Measurements from ENCODE around the gene WDR86. TPM values are rescaled to one million over a fixed set of nuclear protein-coding genes. Genes with fewer than 3 reads are reported as not detected.

WDR86 gene
- total RNA-seq, 2 experiments from 2014 or later: 0.29 TPM; not detected in 1

DNA sequence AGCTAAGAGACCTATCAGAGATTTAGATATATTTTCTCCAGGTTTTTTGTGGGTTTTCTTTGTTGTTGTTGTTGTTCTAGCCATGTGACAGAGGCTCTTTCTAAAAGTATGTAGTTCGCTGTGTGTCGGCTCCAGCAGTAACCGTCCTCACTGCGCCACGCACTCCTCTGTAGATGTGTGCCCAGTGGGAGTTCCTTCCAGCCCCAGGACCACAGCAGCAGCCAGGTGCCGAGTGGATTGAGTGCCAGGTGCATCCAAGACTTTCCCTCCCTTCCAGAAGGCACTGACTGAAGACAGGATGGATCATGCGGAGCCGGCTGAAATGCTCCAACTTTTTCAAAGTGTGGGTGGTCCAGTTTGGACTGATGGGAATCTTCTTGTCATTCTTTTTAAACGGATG is 31.8 kb downstream of the WDR86 start:
- no peaks in the 10 kb centered on the region for H3K9me3 Mint-ChIP-seq (ENCODE audit: low read depth)
- peaks cover 9% of the 10 kb centered on the region for H3K4me1 Mint-ChIP-seq
- ATAC-seq (no peak), DNase-seq (no peak)
- H3K4me3 Mint-ChIP-seq: no peak overlapping the region
- H3K36me3 Mint-ChIP-seq: peaks cover 12% of the 10 kb centered on the region
- no peak overlapping the region for H3K27ac Mint-ChIP-seq
- CTCF ChIA-PET: no interaction called here
- H3K27me3 Mint-ChIP-seq: peaks cover 13% of the 10 kb centered on the region

DNA sequence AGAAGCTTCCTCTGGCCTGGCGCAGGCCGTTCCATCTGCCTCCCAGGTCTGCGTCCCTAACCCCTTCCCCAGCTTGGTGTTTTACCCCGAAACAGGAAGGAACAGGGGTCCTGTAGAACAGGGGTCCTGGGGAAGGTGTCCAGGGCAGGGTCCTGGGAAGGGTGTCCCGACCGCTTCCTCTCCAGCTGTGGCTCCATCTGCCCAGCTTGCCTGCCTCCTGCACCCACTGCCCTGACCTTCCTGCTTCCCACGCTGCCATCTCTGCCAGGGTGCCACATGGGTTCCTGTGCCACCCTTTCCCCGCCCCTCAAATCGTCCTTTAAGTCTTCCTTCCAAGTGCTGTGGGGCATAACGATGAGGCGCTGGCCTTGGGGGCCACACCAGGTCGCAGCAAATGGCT is 32.4 kb downstream of the WDR86 start:
- CTCF ChIA-PET: no interaction called here
- no peak for ATAC-seq
- Mint-ChIP-seq H3K36me3 (peaks cover 12% of the 10 kb centered on the region), H3K27me3 (peaks cover 8% of the 10 kb centered on the region), H3K9me3 (ENCODE audit: low read depth) (no peaks in the 10 kb centered on the region), H3K4me1 (peaks cover 8% of the 10 kb centered on the region), H3K4me3 (no peak overlapping the region), H3K27ac (no peak overlapping the region)
- no peak for DNase-seq

DNA sequence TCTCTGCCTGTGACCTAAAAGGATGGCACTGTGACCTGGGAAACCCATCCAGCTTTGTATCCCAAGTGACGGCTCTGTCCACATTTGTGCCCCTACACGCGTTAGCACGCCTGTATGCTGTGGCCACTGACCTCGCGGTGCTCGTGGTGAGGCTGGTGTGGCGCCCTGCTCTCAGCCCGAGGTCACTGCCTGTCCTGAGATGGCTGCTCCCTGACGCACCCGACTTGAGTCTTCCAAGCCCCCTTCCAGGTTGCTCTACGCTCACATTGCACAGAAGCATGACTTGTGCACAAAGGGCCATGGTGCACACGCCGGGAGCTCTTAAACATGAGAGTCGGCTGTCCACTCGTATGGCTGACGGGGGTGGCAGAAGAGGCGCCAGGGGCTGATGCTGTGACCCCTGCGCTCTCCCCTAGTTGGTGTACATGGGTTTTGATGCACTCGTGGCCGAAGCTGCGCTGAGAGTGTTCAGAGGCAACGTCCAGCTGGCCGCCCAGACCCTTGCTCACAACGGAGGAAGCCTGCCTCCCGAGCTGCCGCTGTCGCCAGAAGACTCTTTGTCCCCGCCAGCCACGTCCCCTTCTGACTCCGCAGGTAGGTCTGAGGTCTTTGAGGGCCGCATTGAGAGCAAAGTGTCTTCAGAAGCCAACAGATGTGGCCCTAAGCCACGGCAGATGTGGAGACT is 33.5 kb downstream of the WDR86 start:
- no peak for DNase-seq
- H3K27me3 Mint-ChIP-seq: peaks cover 4% of the 10 kb centered on the region
- H3K36me3 Mint-ChIP-seq: peaks cover 12% of the 10 kb centered on the region
- CTCF ChIA-PET: no interaction called here
- H3K27ac Mint-ChIP-seq: no peak overlapping the region
- H3K9me3 Mint-ChIP-seq (ENCODE audit: low read depth): no peaks in the 10 kb centered on the region
- H3K4me1 Mint-ChIP-seq: peaks cover 4% of the 10 kb centered on the region
- H3K4me3 Mint-ChIP-seq: no peak overlapping the region
- ATAC-seq: no peak

DNA sequence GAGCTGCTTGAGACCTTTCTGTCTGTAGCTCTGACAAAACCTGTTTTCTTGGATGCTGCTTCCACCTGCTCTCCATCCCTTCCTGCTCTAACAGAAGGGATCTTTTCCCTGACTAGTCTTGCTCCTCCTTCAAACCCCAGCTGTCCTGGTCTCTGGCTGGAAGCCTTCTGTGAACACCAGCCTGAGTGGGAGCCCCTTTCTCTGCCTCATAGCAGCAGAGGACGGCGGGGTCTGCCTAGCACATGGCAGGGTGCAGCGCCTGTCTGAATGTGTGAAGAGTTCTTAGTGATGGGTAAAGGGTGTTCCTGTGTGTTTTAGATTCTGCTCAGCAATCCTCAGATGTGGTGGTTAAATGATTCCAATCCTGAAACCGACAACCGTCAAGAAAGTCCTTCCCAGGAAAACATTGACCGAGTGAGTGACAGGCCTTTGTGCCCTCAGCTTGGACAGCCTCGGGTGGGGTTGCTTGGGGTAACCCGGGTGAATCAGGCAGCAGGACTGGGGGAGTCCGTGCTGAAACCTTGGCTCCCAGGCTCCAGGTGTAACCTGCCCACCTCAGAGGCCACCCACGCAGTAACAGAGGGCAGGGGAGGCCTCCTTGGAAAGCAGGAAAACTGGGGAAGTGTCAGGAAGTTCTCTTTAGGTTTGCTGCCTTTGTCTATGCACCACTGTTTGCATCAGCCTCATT is 34.2 kb downstream of the WDR86 start:
- CTCF ChIA-PET: no interaction called here
- ATAC-seq (no peak), DNase-seq (no peak)
- H3K4me3 Mint-ChIP-seq: no peak overlapping the region
- peaks cover 16% of the 10 kb centered on the region for H3K36me3 Mint-ChIP-seq
- H3K9me3 Mint-ChIP-seq (ENCODE audit: low read depth): no peaks in the 10 kb centered on the region
- H3K27ac Mint-ChIP-seq: no peak overlapping the region
- peaks cover 4% of the 10 kb centered on the region for H3K4me1 Mint-ChIP-seq
- H3K27me3 Mint-ChIP-seq: peaks cover under 1% of the 10 kb centered on the region

DNA sequence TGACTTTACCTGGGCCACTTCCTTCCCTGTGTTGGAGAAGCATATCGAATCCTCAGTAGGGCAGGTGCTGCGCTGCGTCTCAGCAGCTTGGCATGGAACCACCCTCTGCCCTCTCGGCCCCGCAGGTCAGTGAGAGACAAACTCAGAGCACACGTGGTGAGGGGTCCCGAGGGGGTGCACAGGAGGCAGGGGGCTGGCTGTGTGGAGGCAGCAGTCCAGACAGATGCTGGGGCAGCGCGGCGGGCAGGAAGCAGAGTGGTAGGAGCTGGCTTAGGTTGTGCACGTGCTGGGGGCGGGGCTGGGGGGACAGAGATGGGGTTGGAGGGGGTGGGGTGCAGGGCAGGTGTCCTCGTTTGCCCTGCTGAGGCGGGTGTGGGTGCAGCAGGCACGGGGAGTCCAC is 35.1 kb downstream of the WDR86 start:
- Mint-ChIP-seq H3K4me3 (no peak overlapping the region), H3K9me3 (ENCODE audit: low read depth) (no peaks in the 10 kb centered on the region), H3K36me3 (peaks cover 19% of the 10 kb centered on the region), H3K27me3 (no peaks in the 10 kb centered on the region), H3K27ac (no peak overlapping the region), H3K4me1 (peaks cover 5% of the 10 kb centered on the region)
- DNase-seq: no peak
- no peak for ATAC-seq
- CTCF ChIA-PET: interaction anchor here (1.3 kb wide), 1 partner anchor 74 kb away, joined by 4 read pairs; no protein-coding TSS in a partner anchor

DNA sequence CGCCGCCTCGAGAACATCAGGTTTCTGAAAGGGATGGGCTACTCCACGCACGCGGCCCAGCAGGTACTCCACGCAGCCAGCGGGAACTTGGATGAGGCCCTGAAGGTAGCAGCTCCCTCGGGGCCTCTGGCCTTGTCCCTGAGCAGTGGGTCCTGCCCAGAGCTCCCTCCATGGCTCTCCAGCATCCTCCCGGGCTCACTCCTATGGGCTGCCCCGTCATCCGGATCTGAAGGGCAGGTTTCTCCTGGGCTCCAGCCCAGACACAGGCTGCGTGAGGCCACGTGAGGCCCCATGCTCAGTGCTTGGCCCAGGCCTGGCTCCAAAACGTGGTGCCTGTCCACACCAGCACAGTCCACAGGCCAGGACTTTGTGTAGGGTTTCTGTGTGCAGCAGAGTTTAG is 35.7 kb downstream of the WDR86 start:
- ATAC-seq (peak; percentile 16), DNase-seq (no peak)
- Mint-ChIP-seq H3K4me1 (peaks cover 5% of the 10 kb centered on the region), H3K9me3 (ENCODE audit: low read depth) (no peaks in the 10 kb centered on the region), H3K27me3 (no peaks in the 10 kb centered on the region), H3K27ac (no peak overlapping the region), H3K36me3 (peaks cover 21% of the 10 kb centered on the region), H3K4me3 (no peak overlapping the region)
- CTCF ChIA-PET: interaction anchor here (1.3 kb wide), 1 partner anchor 75 kb away, joined by 4 read pairs; no protein-coding TSS in a partner anchor

DNA sequence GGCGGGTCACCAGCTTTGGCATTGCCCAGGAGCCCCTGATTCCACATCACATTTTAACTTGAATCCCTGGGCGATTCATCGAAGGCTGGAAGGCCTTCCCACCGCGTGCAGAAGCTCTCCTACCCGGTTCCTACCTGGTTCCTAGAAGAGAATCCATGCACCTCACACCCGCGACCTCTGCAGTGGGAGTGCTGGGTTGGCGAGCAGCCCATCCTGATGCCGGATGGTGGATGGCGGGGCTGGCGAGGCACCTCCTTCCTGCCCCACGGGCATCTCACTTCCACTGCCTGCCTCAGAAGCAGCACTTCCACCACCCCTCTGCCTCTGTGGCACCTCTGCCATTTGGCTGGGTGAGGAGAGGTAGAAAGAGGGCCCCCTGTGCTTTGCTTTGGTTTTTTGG is 36.2 kb downstream of the WDR86 start:
- DNase-seq (no peak), ATAC-seq (no peak)
- CTCF ChIA-PET: interaction anchor here (8.3 kb wide), 1 partner anchor 75 kb away, joined by 151 read pairs; no protein-coding TSS in a partner anchor
- no peaks in the 10 kb centered on the region for H3K27me3 Mint-ChIP-seq
- no peaks in the 10 kb centered on the region for H3K9me3 Mint-ChIP-seq (ENCODE audit: low read depth)
- no peak overlapping the region for H3K4me3 Mint-ChIP-seq
- H3K27ac Mint-ChIP-seq: no peak overlapping the region
- H3K4me1 Mint-ChIP-seq: peaks cover 5% of the 10 kb centered on the region
- H3K36me3 Mint-ChIP-seq: peaks cover 24% of the 10 kb centered on the region

DNA sequence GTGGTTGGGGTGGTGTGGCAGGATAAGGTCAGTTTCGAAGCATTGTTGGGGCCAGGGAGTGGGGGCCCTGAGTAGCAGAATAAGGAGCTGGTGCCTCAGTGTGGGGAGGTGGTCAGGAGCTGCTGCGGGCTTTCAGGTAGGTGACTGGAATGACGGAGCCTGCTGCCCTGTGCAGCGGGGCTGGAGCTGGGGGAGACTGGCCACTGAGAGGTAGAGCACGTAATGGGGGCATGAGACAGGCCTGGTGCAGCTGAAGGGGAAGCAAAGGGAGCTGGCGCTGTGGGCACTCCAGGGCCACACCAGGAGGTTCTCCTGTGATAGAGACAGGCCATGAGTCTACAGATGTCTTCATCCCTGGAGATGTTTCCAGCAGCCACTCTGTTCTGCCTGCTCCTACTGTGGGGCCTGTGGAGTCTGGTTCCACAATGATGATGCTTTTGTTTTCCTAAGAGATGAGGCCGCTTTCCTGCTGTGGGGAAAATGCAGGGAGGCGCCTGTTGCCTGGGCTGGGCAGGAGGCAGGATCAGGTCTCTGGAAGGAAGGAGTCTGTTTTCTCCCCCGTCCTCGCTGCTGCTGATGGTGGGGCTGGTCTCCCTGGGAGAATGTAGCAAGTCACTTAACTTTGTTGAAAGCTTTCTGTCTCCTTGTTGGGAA is 37.1 kb downstream of the WDR86 start:
- no peak for ATAC-seq
- Mint-ChIP-seq H3K36me3 (peaks cover 27% of the 10 kb centered on the region), H3K27ac (no peak overlapping the region), H3K27me3 (no peaks in the 10 kb centered on the region), H3K4me1 (peaks cover 9% of the 10 kb centered on the region), H3K9me3 (ENCODE audit: low read depth) (no peaks in the 10 kb centered on the region), H3K4me3 (no peak overlapping the region)
- CTCF ChIA-PET: interaction anchor here (8.3 kb wide), 1 partner anchor 76 kb away, joined by 151 read pairs; no protein-coding TSS in a partner anchor
- DNase-seq: peak; percentile 14

DNA sequence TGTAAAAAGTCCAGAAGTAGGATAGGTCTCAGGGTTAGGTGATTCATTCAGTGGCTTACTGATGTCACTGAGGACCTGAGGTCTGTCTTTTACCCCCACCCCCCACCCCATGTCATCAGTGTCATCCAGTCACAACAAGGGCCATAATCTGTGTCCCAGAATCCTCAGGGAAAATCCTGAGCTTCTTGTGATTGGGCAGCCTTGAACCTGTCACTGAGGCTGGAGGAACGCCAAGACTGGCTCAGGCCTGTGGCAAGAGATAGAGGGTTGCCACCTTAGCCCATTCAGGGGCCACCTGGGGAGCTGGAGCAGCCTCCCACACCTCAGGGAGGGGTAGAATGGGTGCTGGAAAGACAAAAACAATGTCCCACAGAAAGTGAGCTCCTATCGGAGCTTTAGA is 38.6 kb downstream of the WDR86 start:
- H3K9me3 Mint-ChIP-seq (ENCODE audit: low read depth): no peaks in the 10 kb centered on the region
- no peaks in the 10 kb centered on the region for H3K27me3 Mint-ChIP-seq
- ATAC-seq: no peak
- CTCF ChIA-PET: interaction anchor here (1.0 to 8.3 kb wide), 3 partner anchors 11 to 78 kb away, joined by 3 to 151 read pairs (median 4); no protein-coding TSS in a partner anchor
- peak; percentile 35 for DNase-seq
- H3K36me3 Mint-ChIP-seq: peaks cover 30% of the 10 kb centered on the region
- H3K4me3 Mint-ChIP-seq: no peak overlapping the region
- H3K27ac Mint-ChIP-seq: no peak overlapping the region
- H3K4me1 Mint-ChIP-seq: peaks cover 9% of the 10 kb centered on the region

DNA sequence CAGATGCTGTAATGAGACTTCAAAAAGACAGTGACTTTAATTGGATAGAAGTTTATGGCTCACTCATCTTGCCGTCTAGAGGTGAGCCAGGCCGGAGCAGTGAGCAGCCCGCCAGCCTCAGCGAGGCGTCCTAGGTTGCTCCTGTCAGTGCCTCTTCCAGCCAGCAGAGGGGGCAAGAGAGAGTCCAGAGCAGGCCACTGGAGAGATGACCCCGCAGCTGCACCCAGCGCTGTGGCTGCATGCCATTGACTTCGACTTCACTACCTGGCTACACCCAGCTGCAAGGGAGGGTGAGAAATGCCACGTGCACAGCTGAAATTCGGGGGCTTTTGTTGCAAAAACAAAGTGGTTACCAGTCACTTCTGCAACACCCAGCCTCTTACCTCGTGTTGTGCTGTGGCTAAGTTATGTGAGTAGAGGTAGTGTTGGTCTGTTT is 41.7 kb downstream of the WDR86 start:
- Mint-ChIP-seq H3K4me1 (peaks cover 13% of the 10 kb centered on the region), H3K27me3 (no peaks in the 10 kb centered on the region), H3K9me3 (ENCODE audit: low read depth) (no peaks in the 10 kb centered on the region), H3K36me3 (peaks cover 28% of the 10 kb centered on the region), H3K4me3 (no peak overlapping the region), H3K27ac (no peak overlapping the region)
- ATAC-seq: peak; percentile 99
- CTCF ChIA-PET: interaction anchor here (0.5 to 8.3 kb wide), 22 partner anchors 9 to 402 kb away, joined by 3 to 151 read pairs (median 4); no protein-coding TSS in a partner anchor
- peak; percentile 84 for DNase-seq

DNA sequence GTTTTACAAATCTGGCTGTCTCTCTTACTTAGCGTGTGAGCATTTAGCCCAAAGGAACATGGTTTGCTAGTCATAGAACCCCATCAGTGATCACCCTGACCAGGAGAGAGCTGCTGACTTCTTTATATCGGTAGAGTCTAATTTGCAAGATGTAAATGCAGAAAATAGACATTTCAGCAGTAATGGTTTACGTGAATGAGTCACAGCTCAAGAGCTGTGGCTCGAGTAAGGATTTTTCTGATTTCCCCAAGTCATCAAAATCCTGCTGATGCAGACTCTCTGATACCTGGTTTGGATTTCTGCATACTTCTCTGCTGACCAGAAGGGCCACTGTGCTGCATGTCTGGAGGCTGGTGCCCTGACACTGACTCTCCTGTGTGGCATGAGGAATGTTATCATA is 42.6 kb downstream of the WDR86 start:
- ATAC-seq (no peak), DNase-seq (peak; percentile 28)
- Mint-ChIP-seq H3K4me1 (peaks cover 13% of the 10 kb centered on the region), H3K36me3 (peaks cover 35% of the 10 kb centered on the region), H3K9me3 (ENCODE audit: low read depth) (no peaks in the 10 kb centered on the region), H3K27ac (no peak overlapping the region), H3K27me3 (no peaks in the 10 kb centered on the region), H3K4me3 (no peak overlapping the region)
- CTCF ChIA-PET: interaction anchor here (0.9 to 8.3 kb wide), 6 partner anchors 14 to 390 kb away, joined by 3 to 151 read pairs (median 4); no protein-coding TSS in a partner anchor

DNA sequence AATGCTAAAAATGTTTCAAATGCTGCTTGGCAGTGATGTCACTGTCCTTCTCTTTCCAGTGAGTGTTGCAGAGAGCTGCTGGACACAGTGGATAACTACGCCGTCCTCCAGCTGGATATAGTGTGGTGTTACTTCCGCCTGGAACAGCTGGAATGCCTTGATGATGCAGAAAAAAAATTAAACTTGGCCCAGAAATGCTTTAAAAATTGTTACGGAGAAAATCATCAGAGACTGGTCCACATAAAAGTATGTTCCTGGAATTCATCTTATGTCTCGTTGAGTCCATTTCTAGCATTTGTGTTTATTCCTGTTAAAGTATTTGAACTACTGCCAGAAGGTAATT is 43.0 kb downstream of the WDR86 start:
- H3K36me3 Mint-ChIP-seq: peaks cover 39% of the 10 kb centered on the region
- peaks cover 13% of the 10 kb centered on the region for H3K4me1 Mint-ChIP-seq
- no peak overlapping the region for H3K4me3 Mint-ChIP-seq
- no peaks in the 10 kb centered on the region for H3K27me3 Mint-ChIP-seq
- H3K27ac Mint-ChIP-seq: no peak overlapping the region
- ATAC-seq: no peak
- CTCF ChIA-PET: interaction anchor here (0.8 to 8.3 kb wide), 10 partner anchors 13 to 266 kb away, joined by 3 to 151 read pairs (median 3); partner anchors contain the start of gene NUB1
- no peak for DNase-seq
- H3K9me3 Mint-ChIP-seq (ENCODE audit: low read depth): no peaks in the 10 kb centered on the region

DNA sequence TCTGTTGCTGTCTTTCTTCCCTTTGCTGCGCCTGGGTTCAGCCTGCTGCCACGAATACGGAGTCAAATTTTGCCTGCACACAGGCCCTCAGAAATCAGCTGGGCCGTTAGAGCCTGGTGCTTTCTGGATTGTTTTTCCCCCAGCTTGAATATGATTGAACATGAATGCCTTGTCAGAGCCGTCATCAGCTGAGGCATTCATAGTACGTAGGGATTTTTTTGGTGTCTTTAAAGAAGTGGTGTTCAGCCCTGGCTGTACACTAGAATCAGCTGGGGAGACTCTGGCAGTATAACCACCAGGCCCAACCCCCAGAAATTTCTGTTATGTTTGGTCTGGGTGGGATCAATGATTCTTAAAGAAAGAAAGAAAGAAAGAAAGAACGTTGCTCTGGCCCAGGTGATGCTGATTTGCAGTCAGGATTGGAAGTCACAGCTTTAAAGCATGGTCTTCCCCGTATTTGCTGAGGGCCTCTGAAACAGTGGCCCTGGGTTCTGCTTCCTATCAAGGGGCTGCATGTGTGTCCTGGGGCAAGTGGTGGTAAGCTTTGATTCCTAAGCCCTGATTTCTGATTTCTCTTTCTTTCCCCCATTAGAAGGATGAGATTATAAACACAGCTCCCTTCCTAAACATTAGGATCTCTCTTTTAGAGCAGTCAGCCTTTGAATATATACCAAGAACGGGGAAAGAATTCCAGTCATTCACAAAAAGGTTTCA is 43.5 kb downstream of the WDR86 start:
- Mint-ChIP-seq H3K27me3 (no peaks in the 10 kb centered on the region), H3K4me3 (no peak overlapping the region), H3K9me3 (ENCODE audit: low read depth) (no peaks in the 10 kb centered on the region), H3K27ac (no peak overlapping the region), H3K36me3 (peaks cover 44% of the 10 kb centered on the region), H3K4me1 (peaks cover 13% of the 10 kb centered on the region)
- DNase-seq (no peak), ATAC-seq (no peak)
- CTCF ChIA-PET: interaction anchor here (0.8 to 8.3 kb wide), 9 partner anchors 13 to 267 kb away, joined by 3 to 151 read pairs (median 3); partner anchors contain the start of gene NUB1
